T-helper 2 cell treated with Interferon-gamma antibody and Interleukin-4, amounts not matched to agents 100 ng/mL and 5 ng/mL, for 36 hours (primary cell): ENCODE measurements around the gene APOD. TPM values are rescaled to one million over a fixed set of nuclear protein-coding genes. Genes with fewer than 3 reads are reported as not detected.
"Not testable (repeated sequence)": the region's sequence is repeated elsewhere in the genome, so short reads cannot be mapped to it uniquely, and the experiment has no call there.

Source experiments
- intact Hi-C: fragments of 100-400 bp; cut with micrococcal nuclease; formaldehyde crosslinking; loops from one replicate; pipeline ENCODE4 v1.15.1; 2023
- total RNA-seq: library from RNA; stranded (reverse); gene quantifications from 2 replicates; pipeline ENCODE4 v1.2.3, GENCODE V29; 2022

APOD gene
- total RNA-seq, 1 donor from 2014 or later: not detected

- intact Hi-C loops: not testable (repeated sequence)
Measured at GRCh38 chr3:195590381-195590780, 6.6 kb upstream of the APOD start.

- intact Hi-C loops: loop anchor here (5.0 kb wide), 1 partner anchor 47 kb away; the partner anchor contains the start of gene PPP1R2
Measured at GRCh38 chr3:195589796-195590195, 6.1 kb upstream of the APOD start.

- intact Hi-C loops: loop anchor here (5.0 kb wide), 1 partner anchor 46 kb away; the partner anchor contains the start of gene PPP1R2
Measured at GRCh38 chr3:195587824-195588223, 4.1 kb upstream of the APOD start.

- intact Hi-C loops: loop anchor here (5.0 kb wide), 1 partner anchor 45 kb away; the partner anchor contains the start of gene PPP1R2
Measured at GRCh38 chr3:195587406-195587805, 3.7 kb upstream of the APOD start.

GRCh38 chr3:195584543-195584870 is 767 bp upstream of the APOD start:
- intact Hi-C loops: no loop called here

GRCh38 chr3:195582947-195583346 is 793 bp downstream of the APOD start:
- intact Hi-C loops: no loop called here

- intact Hi-C loops: no loop called here
Measured at GRCh38 chr3:195580744-195581443, 2.8 kb downstream of the APOD start.

GRCh38 chr3:195579281-195579680 is 4.5 kb downstream of the APOD start:
- intact Hi-C loops: no loop called here

- intact Hi-C loops: no loop called here
Measured at GRCh38 chr3:195578565-195578964, 5.2 kb downstream of the APOD start.

- intact Hi-C loops: no loop called here
Measured at GRCh38 chr3:195577645-195578177, 6.0 kb downstream of the APOD start.

GRCh38 chr3:195574497-195575304 is 9.0 kb downstream of the APOD start:
- intact Hi-C loops: no loop called here

- intact Hi-C loops: no loop called here
Measured at GRCh38 chr3:195573611-195574496, 9.9 kb downstream of the APOD start.

- intact Hi-C loops: no loop called here
Measured at GRCh38 chr3:195571361-195571760, 12.4 kb downstream of the APOD start.

GRCh38 chr3:195570912-195571311 is 12.8 kb downstream of the APOD start:
- intact Hi-C loops: no loop called here

GRCh38 chr3:195570344-195570743 is 13.4 kb downstream of the APOD start:
- intact Hi-C loops: no loop called here

- intact Hi-C loops: no loop called here
Measured at GRCh38 chr3:195568630-195569029, 15.1 kb downstream of the APOD start.

GRCh38 chr3:195566797-195567196 is 16.9 kb downstream of the APOD start:
- intact Hi-C loops: no loop called here

- intact Hi-C loops: no loop called here
Measured at GRCh38 chr3:195565716-195566115, 18.0 kb downstream of the APOD start.

GRCh38 chr3:195563317-195563716 is 20.4 kb downstream of the APOD start:
- intact Hi-C loops: no loop called here

GRCh38 chr3:195559723-195560409 is 23.9 kb downstream of the APOD start:
- intact Hi-C loops: loop anchor here (5.0 kb wide), 1 partner anchor 47 kb away; no protein-coding TSS in a partner anchor

GRCh38 chr3:195558602-195559001 is 25.1 kb downstream of the APOD start:
- intact Hi-C loops: loop anchor here (1.0 to 5.0 kb wide), 2 partner anchors 49 to 293 kb away; no protein-coding TSS in a partner anchor
